B cell (primary cell): Measurements from ENCODE around the gene CDK13.

Source experiments
- CTCF ChIP-seq: fragments of 200-600 bp; IDR thresholded peaks from one replicate; pipeline ENCODE4 v1.8.0; 2022; ENCODE audit warnings: antibody characterized with exemption, mild to moderate bottlenecking
- EZH2 ChIP-seq: IDR thresholded peaks from 2 replicates; pipeline ENCODE4 v1.6.1; 2012; ENCODE audit warnings: borderline replicate concordance, low read depth, mild to moderate bottlenecking, moderate library complexity, low read length; ENCODE audit not compliant: insufficient read depth, poor library complexity, severe bottlenecking

GRCh38 chr7:39952803-39953202, 2.7 kb downstream of the CDK13 start:
- TF ChIP-seq CTCF (no peak), EZH2 (no peak)
